Stimulated activated CD4-positive, alpha-beta T cell treated with anti-CD3 and anti-CD28 coated beads, Interleukin-1b, Interleukin-23, amount 100 ng/mL, for 24 hours (primary cell): ENCODE measurements around the gene BIK.

Experiments
- DNase-seq, 4 experiments: peaks; one replicate each; pipeline ENCODE4 v3.0.0-alpha.2; 2020; ENCODE audit warnings: low read depth in 4 of 4, low spot score in 1 of 4

Gene BIK

GRCh38 chr22:43159484-43160178 is 49.1 kb downstream of the BIK start:
- DNase-seq = no peak

DNA sequence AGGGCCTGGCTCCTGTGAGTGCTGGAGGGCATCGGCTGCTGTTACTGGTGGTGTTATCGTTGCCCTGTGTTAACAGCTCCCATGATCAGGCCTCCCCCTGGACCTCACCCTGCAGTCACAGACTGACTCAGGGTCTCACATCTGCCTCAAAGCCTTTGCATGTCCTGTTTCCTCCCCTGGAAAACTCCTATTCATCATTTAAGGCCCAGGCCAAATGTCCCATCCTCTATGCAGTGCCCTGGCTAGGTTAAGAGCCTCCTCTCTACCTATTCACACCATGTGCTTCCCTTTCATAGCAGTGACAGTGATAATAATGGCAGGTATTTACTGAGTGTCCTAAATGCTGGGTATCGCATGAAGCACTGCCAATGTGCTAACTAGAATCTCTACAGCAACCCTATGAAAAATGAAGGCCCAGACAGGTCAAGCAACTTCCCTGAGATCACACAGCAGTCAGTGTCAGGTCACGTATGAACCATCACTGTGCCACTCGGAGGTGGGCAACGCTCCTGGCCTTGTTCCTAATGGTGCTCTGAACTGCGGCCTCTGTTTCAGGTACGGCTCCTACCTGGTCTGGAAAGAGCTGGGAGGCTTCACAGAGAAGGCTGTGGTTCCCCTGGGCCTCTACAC is 50.1 kb downstream of the BIK start:
- no peak for DNase-seq

- DNase-seq = no peak
Measured at GRCh38 chr22:43162412-43163150, 52.0 kb downstream of the BIK start.

DNA sequence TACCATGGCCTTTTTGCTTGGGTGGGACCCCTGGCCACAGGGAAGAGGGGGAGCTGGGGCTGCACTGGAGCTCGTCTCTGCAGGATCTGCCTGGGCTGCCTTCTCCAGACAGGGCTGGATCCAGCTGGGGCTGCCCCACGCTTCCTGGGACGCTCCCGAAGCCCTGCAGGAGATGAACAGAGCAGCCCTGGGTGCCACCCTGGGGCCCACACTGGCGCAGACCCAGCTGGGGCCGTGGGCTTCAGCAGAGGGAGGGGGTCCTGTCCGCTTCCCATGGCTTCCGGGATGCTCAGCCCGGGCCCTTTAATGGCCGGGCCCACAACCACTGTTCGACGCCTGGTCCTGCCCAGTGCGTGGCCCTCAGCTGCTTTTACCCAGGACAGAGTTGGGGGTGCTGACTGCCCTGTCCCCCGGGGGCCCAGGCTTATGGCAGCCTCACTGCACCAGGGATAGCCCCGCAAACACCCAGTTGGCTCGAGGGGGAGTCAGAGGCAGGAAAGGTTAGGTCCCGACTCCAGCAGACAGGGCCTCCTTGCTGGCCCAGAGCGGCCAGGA is 52.8 kb downstream of the BIK start:
- DNase-seq = no peak

GRCh38 chr22:43164636-43165035 is 54.1 kb downstream of the BIK start:
- no peak for DNase-seq

DNA sequence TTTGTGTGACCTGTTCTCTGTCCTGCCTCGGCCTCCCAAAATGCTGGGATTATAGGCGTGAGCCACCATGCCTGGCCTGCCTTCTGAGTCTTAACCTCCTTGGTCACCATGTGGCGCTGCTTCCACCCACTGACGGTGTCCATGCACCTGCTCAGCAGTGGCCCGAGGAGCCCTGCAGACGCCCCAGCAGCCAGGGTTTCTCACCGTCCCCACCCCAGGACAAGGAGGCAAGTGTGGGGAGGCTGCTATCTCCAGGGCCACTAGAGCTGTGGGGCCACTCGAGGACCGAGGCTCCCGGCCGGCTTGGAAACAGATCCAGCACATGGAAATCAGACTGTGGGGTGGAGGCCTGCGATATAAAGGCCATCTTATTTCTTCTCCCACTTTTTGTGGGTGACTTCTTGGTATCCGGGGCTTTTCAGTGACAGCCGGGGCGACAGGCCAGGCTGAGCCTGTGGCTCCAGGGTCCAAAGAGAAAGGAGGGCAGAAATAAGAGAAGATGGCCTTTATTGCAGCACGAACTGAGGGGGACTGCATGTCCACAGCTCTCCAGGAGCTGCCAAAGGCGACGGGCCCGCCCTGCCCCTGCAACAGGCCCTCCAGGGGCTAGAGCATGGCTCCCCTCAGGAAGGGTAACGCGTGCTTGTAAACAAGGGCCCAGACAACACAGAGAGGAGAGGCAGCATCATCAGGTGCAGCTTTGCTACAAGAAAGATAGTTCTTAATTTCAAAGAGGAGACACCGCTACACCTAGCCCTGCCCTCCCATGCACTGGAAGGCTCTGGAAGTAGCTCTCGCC is 55.8 kb downstream of the BIK start:
- no peak for DNase-seq

GRCh38 chr22:43167001-43167589 is 56.5 kb downstream of the BIK start:
- DNase-seq = no peak

GRCh38 chr22:43168471-43169309 is 58.1 kb downstream of the BIK start:
- no peak for DNase-seq

- no peak for DNase-seq
Measured at GRCh38 chr22:43169310-43170130, 59.0 kb downstream of the BIK start.

GRCh38 chr22:43170131-43170480 is 59.6 kb downstream of the BIK start:
- no peak for DNase-seq

- DNase-seq = no peak
Measured at GRCh38 chr22:43171019-43171491, 60.5 kb downstream of the BIK start.

GRCh38 chr22:43171607-43172006 is 61.1 kb downstream of the BIK start:
- DNase-seq = no peak

DNA sequence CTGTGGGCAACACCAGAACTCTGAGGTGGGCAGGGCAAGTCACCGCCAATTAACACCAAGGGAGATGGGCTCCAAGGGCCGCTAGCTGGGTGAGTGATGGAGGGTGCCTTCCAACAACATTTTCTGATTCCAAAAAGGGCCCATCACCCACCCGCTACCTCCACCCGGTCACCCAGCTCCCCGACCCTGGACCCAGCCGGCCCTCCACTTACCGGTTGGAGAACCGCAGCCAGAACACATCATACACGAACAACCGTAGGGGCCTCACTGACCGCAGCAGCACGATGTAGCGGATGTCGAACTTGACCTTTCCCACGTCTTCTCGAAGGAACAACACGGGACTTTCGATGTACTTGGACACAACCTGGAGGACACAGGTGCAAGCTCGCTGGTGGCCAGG is 61.6 kb downstream of the BIK start:
- DNase-seq = no peak

- DNase-seq = no peak
Measured at GRCh38 chr22:43173566-43173965, 63.0 kb downstream of the BIK start.

DNA sequence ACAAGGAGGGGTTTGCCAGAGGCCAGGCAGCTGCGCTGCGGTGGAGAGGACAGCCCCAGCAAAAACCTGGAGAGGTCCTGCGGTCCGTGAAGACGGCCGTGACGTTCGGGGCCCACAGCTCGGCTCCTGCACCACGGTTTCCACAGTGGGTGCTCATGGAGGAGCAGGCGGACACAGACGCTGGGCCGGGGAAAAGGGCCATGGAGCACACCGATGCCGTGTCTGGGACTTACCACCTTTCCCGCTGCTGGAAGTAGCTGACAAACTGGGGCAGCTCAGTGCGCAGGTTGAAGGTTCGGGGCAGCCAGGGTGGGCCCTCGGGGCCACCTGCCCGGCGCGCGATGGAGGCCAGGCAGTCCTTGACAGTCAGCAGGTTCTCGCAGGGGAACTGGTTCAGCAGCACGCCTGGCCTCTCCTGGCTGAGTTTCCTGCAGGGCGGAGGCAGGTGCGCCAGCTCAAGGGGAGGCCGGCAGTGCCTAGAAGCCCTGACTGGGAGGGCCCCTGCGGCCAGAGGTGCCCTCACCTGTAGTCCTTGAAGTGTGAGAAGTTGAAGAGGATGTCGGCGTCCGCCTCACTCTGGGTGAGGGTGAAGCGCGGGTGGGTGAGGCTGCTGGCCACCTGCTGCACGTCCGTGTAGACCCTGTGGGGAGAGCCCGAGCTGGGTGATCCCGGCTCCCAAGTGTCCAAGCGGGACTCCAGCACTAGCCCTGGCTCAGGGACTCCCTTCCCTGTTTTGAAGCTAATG is 63.6 kb downstream of the BIK start:
- DNase-seq = no peak

- DNase-seq = no peak
Measured at GRCh38 chr22:43174941-43175531, 64.5 kb downstream of the BIK start.

GRCh38 chr22:43176090-43176489 is 65.5 kb downstream of the BIK start:
- DNase-seq = no peak

- DNase-seq = no peak
Measured at GRCh38 chr22:43177479-43177878, 66.9 kb downstream of the BIK start.
